HCT116 (cell line): Measurements from ENCODE around the gene AK5. TPM values are rescaled to one million over a fixed set of nuclear protein-coding genes. Genes with fewer than 3 reads are reported as not detected.

Source experiments
- ATAC-seq: fragments of 200-7000 bp; cut with Tn5 transposase; 2 replicates; pipeline ENCODE4 v1.9.1; 2020; ENCODE audit warnings: mild to moderate bottlenecking, moderate library complexity
- BruUV-seq: library from RNA; stranded (reverse); fragments of 400-500 nt; replicated peaks from 2 replicates; lab custom pipeline; 2021; lab: Mats Ljungman, UMichigan
- CTCF ChIA-PET: fragments of 300-600 bp; sonication (Branson Sonifier 250); formaldehyde crosslinking; loops from one replicate; lab custom pipeline; 2021; ENCODE audit warnings: antibody characterized with exemption; lab: Charles Lee
- POLR2A ChIA-PET: fragments of 300-600, 350-600 bp; sonication (Branson Sonifier 250); formaldehyde crosslinking; loops from one replicate; lab custom pipeline; 2021; ENCODE audit warnings: antibody characterized with exemption; lab: Charles Lee
- RAD21 ChIA-PET, 2 experiments: fragments of 300-600 bp; sonication (Branson Sonifier 250); formaldehyde crosslinking; loops; one replicate each; lab custom pipeline; 2023; ENCODE audit warnings: low total read pairs in 2 of 2; ENCODE audit not compliant: uncharacterized antibody in 2 of 2, unreplicated experiment in 2 of 2, low non-redundant PET in 1 of 2; lab: Charles Lee
- DNase-seq: peaks from one replicate; pipeline ENCODE4 v3.0.0-alpha.2; 2010; ENCODE audit warnings: low read depth, low spot score
- H2AFZ ChIP-seq: fragments of 200-600 bp; shearing (Covaris generic), sonication (generic); 2 replicates; pipeline ENCODE4 v1.6.1; 2017; ENCODE audit warnings: low read depth, mixed run types, mixed read lengths, antibody characterized with exemption, low read length; ENCODE audit not compliant: poor library complexity, severe bottlenecking
- H3K27ac ChIP-seq: 2 replicates; pipeline ENCODE4 v1.5.1; 2012; ENCODE audit warnings: low read depth, low read length
- H3K27me3 ChIP-seq: fragments of 200-600 bp; sonication (generic); 2 replicates; pipeline ENCODE4 v1.6.1; 2016; ENCODE audit warnings: mixed run types, low read length, mixed read lengths; ENCODE audit not compliant: insufficient read depth
- H3K36me3 ChIP-seq, 2 experiments: fragments of 200-500 bp in 1 of 2; fragments of 200-600 bp in 1 of 2; sonication (Bioruptor generic) in 1 of 2; sonication (generic) in 1 of 2; 2 replicates each; pipeline versions ENCODE4 v1.5.1 to v1.6.1; 2014 to 2016; ENCODE audit warnings: low read length in 2 of 2, inconsistent platforms in 1 of 2, mixed read lengths in 1 of 2, mixed run types in 1 of 2; ENCODE audit not compliant: insufficient read depth in 2 of 2, control insufficient read depth in 1 of 2
- H3K4me1 ChIP-seq, 2 experiments: fragments of 200-600 bp in 1 of 2; sonication (generic) in 1 of 2; 2 replicates each; pipeline versions ENCODE4 v1.5.1 to v1.6.1; 2012 to 2017; ENCODE audit warnings: low read length in 2 of 2, inconsistent platforms in 1 of 2, mild to moderate bottlenecking in 1 of 2, mixed read lengths in 1 of 2, mixed run types in 1 of 2, moderate library complexity in 1 of 2; ENCODE audit not compliant: insufficient read depth in 2 of 2, control insufficient read depth in 1 of 2
- H3K4me2 ChIP-seq: fragments of 200-600 bp; sonication (generic); 2 replicates; pipeline ENCODE4 v1.6.1; 2017; ENCODE audit warnings: mixed run types, low read length, mixed read lengths
- H3K4me3 ChIP-seq, 2 experiments: fragments of 200-600 bp in 1 of 2; sonication (generic) in 1 of 2; replicated peaks in 1 of 2; 2 replicates each; pipeline ENCODE4 v1.5.1; 2011 to 2016; ENCODE audit warnings: low read length in 2 of 2, control low read depth in 1 of 2, low read depth in 1 of 2, mild to moderate bottlenecking in 1 of 2, mixed read lengths in 1 of 2, mixed run types in 1 of 2
- H3K79me2 ChIP-seq: fragments of 200-600 bp; sonication (generic); 2 replicates; pipeline ENCODE4 v1.6.1; 2017; ENCODE audit warnings: mild to moderate bottlenecking, mixed run types, low read length, moderate library complexity, mixed read lengths; ENCODE audit not compliant: insufficient read depth
- H3K9ac ChIP-seq: fragments of 200-600 bp; sonication (generic); 2 replicates; pipeline ENCODE4 v1.6.1; 2016; ENCODE audit warnings: low read length, mixed read lengths
- H3K9me2 ChIP-seq: fragments of 200-600 bp; sonication (generic), shearing (Covaris generic); 2 replicates; pipeline ENCODE4 v1.6.1; 2017; ENCODE audit warnings: mixed run types, mild to moderate bottlenecking, moderate library complexity; ENCODE audit not compliant: insufficient read depth
- H3K9me3 ChIP-seq, 2 experiments: fragments of 200-500 bp in 1 of 2; fragments of 200-600 bp in 1 of 2; sonication (Bioruptor generic) in 1 of 2; sonication (generic) in 1 of 2; 2 replicates each; pipeline ENCODE4 v1.6.1; 2014 to 2017; ENCODE audit warnings: low read length in 2 of 2, mixed read lengths in 2 of 2, inconsistent platforms in 1 of 2, low read depth in 1 of 2, mild to moderate bottlenecking in 1 of 2, mixed run types in 1 of 2, moderate library complexity in 1 of 2; ENCODE audit not compliant: control insufficient read depth in 1 of 2, insufficient read depth in 1 of 2
- H4K20me1 ChIP-seq: fragments of 200-600 bp; sonication (generic), shearing (Covaris generic); 2 replicates; pipeline ENCODE4 v1.6.1; 2017; ENCODE audit warnings: mixed run types, mild to moderate bottlenecking, moderate library complexity; ENCODE audit not compliant: insufficient read depth
- ATF3 ChIP-seq: IDR thresholded peaks from 2 replicates; pipeline ENCODE4 v1.6.1; 2012
- CBX3 ChIP-seq: IDR thresholded peaks from 2 replicates; pipeline ENCODE4 v1.6.1; 2012; ENCODE audit warnings: low read depth
- EGR1 ChIP-seq: IDR thresholded peaks from 2 replicates; pipeline ENCODE4 v1.6.1; 2012; ENCODE audit warnings: low read depth
- EZH2 ChIP-seq: fragments of 200-600 bp; sonication (generic); IDR thresholded peaks from 2 replicates; pipeline ENCODE4 v1.6.1; 2017; ENCODE audit warnings: antibody characterized with exemption, mixed run types
- EZH2phosphoT487 ChIP-seq: fragments of 200-600 bp; IDR thresholded peaks from 2 replicates; pipeline ENCODE4 v1.6.1; 2018; ENCODE audit warnings: antibody characterized with exemption, borderline replicate concordance
- MAX ChIP-seq: IDR thresholded peaks from 2 replicates; pipeline ENCODE4 v1.6.1; 2012
- POLR2A ChIP-seq: IDR thresholded peaks from 2 replicates; pipeline ENCODE4 v1.7.0; 2011; ENCODE audit warnings: borderline replicate concordance; ENCODE audit not compliant: insufficient read depth, insufficient read length; ENCODE audit errors: extremely low read depth
- POLR2AphosphoS5 ChIP-seq: IDR thresholded peaks from 2 replicates; pipeline ENCODE4 v1.6.1; 2011; ENCODE audit warnings: mild to moderate bottlenecking, low read depth, low read length, moderate library complexity
- SP1 ChIP-seq: IDR thresholded peaks from 2 replicates; pipeline ENCODE4 v1.6.1; 2012; ENCODE audit warnings: low read depth
- SRF ChIP-seq: IDR thresholded peaks from 2 replicates; pipeline ENCODE4 v1.6.1; 2012; ENCODE audit warnings: low read depth
- TCF7L2 ChIP-seq: IDR thresholded peaks from 2 replicates; pipeline ENCODE4 v1.7.0; 2011; ENCODE audit warnings: borderline replicate concordance, inconsistent platforms; ENCODE audit not compliant: insufficient read depth, insufficient read length; ENCODE audit errors: extremely low read depth
- YY1 ChIP-seq: IDR thresholded peaks from 2 replicates; pipeline ENCODE4 v1.6.1; 2011; ENCODE audit warnings: low read length, low read depth, moderate library complexity, mild to moderate bottlenecking; ENCODE audit not compliant: insufficient replicate concordance; ENCODE audit errors: extremely low read depth
- ZFX ChIP-seq: fragments of 450-650 bp; IDR thresholded peaks from 2 replicates; pipeline ENCODE4 v1.6.1; 2017
- ZNF274 ChIP-seq: fragments of 200-500 bp; sonication (Bioruptor generic); IDR thresholded peaks from 2 replicates; pipeline ENCODE4 v1.6.1; 2014; ENCODE audit warnings: mild to moderate bottlenecking, low read depth, low read length, inconsistent platforms
- intact Hi-C: fragments of 100-400 bp; cut with micrococcal nuclease; formaldehyde crosslinking; loops from 2 replicates; pipeline ENCODE4 v1.10.0; 2022
- total RNA-seq: library from RNA; stranded (reverse); gene quantifications from one replicate; pipeline ENCODE4 v1.2.1, GENCODE V29; 2021; ENCODE audit not compliant: unreplicated experiment
- TF ChIP-seq, protein P1 (sequence below), 3 experiments: fragments of 200-600 bp in 1 of 3; sonication (generic) in 1 of 3; IDR thresholded peaks in 2 of 3; conservative IDR thresholded peaks in 1 of 3; 2 replicates each; pipeline ENCODE4 v1.5.1; 2012 to 2017; ENCODE audit warnings: low read depth in 2 of 3, low read length in 2 of 3, antibody characterized with exemption in 1 of 3, borderline replicate concordance in 1 of 3, control low read depth in 1 of 3, mild to moderate bottlenecking in 1 of 3, mixed read lengths in 1 of 3, mixed run types in 1 of 3, moderate library complexity in 1 of 3; ENCODE audit not compliant: insufficient read depth in 1 of 3
- TF ChIP-seq, protein P2 (sequence below): IDR thresholded peaks from 2 replicates; pipeline ENCODE4 v1.6.1; 2012; ENCODE audit warnings: low read depth

AK5 gene
- total RNA-seq, 1 experiment from 2014 or later: 0.22 TPM

DNA sequence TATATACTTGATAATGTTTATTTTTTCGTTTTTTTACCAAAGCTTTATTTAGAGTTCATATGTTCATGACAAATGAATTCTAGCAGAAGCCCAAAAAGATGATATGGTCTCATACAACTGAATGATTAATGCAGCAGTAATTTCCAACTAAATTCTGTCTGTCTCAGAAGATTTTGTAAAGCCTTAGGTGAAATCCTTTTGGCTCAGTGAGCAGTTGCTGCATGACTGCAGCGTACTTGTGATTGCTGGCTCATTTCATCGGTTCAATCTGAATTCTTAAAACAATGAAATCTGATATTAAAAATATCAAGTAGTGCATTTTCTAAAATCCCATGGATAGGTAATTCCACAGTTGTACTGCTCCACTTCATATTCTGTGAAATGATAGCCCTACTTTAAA lies 73.2 kb downstream of the AK5 start:
- no peak overlapping the region for H3K4me2 ChIP-seq
- intact Hi-C loops: no loop called here
- no peak overlapping the region for H3K9ac ChIP-seq
- H3K27ac ChIP-seq: no peak overlapping the region
- no peaks in the 10 kb centered on the region for H3K9me3 ChIP-seq
- H4K20me1 ChIP-seq: no peaks in the 10 kb centered on the region
- ChIA-PET CTCF (no interaction called here), POLR2A (interaction anchor here (0.6 kb wide), 1 partner anchor 620 kb away, joined by 3 read pairs; no protein-coding TSS in a partner anchor)
- H3K79me2 ChIP-seq: no peaks in the 10 kb centered on the region
- BruUV-seq: no TSS peak
- H2AFZ ChIP-seq: no peak overlapping the region
- no peaks in the 10 kb centered on the region for H3K9me2 ChIP-seq
- ATAC-seq: no peak
- H3K4me1 ChIP-seq: no peaks in the 10 kb centered on the region
- H3K36me3 ChIP-seq: no peaks in the 10 kb centered on the region
- no peak overlapping the region for H3K4me3 ChIP-seq
- no peak for TF ChIP-seq POLR2AphosphoS5
- no peak for TF ChIP-seq CBX3
- TF ChIP-seq, all 23 proteins: peak for 0
- RAD21 ChIA-PET: no interaction called here
- no peaks in the 10 kb centered on the region for H3K27me3 ChIP-seq
- DNase-seq: no peak

DNA sequence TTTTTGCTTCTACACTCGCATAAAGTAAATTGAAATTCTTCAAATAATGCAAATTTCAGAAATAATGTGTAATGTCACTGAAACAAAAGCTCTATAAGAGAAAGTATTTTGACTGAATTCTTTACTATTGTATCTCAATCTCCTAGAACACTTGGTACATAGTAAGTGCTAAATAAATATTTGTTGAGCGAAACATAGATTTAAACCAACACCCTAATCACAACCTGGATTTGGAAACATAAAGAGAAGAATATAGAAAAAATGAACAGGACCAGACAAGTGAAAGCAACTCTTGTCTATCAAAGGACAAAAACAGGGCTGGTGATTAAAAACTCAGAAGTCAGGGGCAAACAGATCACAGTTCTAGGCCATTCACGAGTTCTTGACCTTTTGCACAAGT lies 74.3 kb downstream of the AK5 start:
- Histone ChIP-seq H3K79me2 (no peaks in the 10 kb centered on the region), H3K27me3 (no peaks in the 10 kb centered on the region), H3K36me3 (no peaks in the 10 kb centered on the region), H4K20me1 (no peaks in the 10 kb centered on the region), H3K4me1 (no peaks in the 10 kb centered on the region), H3K4me2 (no peak overlapping the region), H3K9me3 (no peaks in the 10 kb centered on the region), H3K9ac (no peak overlapping the region), H3K4me3 (no peak overlapping the region), H3K9me2 (no peaks in the 10 kb centered on the region), H2AFZ (no peak overlapping the region), H3K27ac (no peak overlapping the region)
- ATAC-seq (no peak), DNase-seq (no peak)
- ChIA-PET POLR2A (no interaction called here), RAD21 (no interaction called here), CTCF (no interaction called here)
- intact Hi-C loops: no loop called here
- no TSS peak for BruUV-seq
- TF ChIP-seq EZH2phosphoT487 (no peak), SP1 (no peak), MAX (no peak), SRF (no peak), ZFX (no peak), ZNF274 (no peak), EZH2 (no peak), YY1 (no peak), TCF7L2 (no peak), POLR2AphosphoS5 (no peak), EGR1 (no peak), CBX3 (no peak), ATF3 (no peak), POLR2A (no peak)
- TF ChIP-seq, protein P1, sequence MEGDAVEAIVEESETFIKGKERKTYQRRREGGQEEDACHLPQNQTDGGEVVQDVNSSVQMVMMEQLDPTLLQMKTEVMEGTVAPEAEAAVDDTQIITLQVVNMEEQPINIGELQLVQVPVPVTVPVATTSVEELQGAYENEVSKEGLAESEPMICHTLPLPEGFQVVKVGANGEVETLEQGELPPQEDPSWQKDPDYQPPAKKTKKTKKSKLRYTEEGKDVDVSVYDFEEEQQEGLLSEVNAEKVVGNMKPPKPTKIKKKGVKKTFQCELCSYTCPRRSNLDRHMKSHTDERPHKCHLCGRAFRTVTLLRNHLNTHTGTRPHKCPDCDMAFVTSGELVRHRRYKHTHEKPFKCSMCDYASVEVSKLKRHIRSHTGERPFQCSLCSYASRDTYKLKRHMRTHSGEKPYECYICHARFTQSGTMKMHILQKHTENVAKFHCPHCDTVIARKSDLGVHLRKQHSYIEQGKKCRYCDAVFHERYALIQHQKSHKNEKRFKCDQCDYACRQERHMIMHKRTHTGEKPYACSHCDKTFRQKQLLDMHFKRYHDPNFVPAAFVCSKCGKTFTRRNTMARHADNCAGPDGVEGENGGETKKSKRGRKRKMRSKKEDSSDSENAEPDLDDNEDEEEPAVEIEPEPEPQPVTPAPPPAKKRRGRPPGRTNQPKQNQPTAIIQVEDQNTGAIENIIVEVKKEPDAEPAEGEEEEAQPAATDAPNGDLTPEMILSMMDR (IDR thresholded peaks at IDR 0.05 in 2 of 3, conservative IDR thresholded peaks at IDR 0.05 in 1 of 3; ENCODE audit: borderline replicate concordance in 1 of 3, insufficient read depth in 1 of 3, low read depth in 2 of 3, low read length in 2 of 3): no peak
- TF ChIP-seq, protein P2, sequence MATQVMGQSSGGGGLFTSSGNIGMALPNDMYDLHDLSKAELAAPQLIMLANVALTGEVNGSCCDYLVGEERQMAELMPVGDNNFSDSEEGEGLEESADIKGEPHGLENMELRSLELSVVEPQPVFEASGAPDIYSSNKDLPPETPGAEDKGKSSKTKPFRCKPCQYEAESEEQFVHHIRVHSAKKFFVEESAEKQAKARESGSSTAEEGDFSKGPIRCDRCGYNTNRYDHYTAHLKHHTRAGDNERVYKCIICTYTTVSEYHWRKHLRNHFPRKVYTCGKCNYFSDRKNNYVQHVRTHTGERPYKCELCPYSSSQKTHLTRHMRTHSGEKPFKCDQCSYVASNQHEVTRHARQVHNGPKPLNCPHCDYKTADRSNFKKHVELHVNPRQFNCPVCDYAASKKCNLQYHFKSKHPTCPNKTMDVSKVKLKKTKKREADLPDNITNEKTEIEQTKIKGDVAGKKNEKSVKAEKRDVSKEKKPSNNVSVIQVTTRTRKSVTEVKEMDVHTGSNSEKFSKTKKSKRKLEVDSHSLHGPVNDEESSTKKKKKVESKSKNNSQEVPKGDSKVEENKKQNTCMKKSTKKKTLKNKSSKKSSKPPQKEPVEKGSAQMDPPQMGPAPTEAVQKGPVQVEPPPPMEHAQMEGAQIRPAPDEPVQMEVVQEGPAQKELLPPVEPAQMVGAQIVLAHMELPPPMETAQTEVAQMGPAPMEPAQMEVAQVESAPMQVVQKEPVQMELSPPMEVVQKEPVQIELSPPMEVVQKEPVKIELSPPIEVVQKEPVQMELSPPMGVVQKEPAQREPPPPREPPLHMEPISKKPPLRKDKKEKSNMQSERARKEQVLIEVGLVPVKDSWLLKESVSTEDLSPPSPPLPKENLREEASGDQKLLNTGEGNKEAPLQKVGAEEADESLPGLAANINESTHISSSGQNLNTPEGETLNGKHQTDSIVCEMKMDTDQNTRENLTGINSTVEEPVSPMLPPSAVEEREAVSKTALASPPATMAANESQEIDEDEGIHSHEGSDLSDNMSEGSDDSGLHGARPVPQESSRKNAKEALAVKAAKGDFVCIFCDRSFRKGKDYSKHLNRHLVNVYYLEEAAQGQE: no peak
